H9 (cell line): ENCODE results near the gene MALT1. TPM values are rescaled to one million over a fixed set of nuclear protein-coding genes. Genes with fewer than 3 reads are reported as not detected.

Experiments
- DNase-seq: peaks from one replicate; pipeline ENCODE4 v3.0.0-alpha.2; 2017
- H2AFZ ChIP-seq: one replicate; pipeline ENCODE4 v1.6.1; 2013; ENCODE audit warnings: mild to moderate bottlenecking, low read length, control low read depth, moderate library complexity
- H2AK5ac ChIP-seq: 2 replicates; pipeline ENCODE4 v1.6.1; 2013; ENCODE audit warnings: low read length, control low read depth, mixed read lengths; ENCODE audit not compliant: insufficient read length
- H2BK120ac ChIP-seq: one replicate; pipeline ENCODE4 v1.6.1; 2013; ENCODE audit warnings: low read depth, mild to moderate bottlenecking, low read length, control low read depth, inconsistent platforms; ENCODE audit not compliant: poor library complexity, severe bottlenecking
- H2BK12ac ChIP-seq: 2 replicates; pipeline ENCODE4 v1.6.1; 2013; ENCODE audit warnings: low read length, control low read depth, mixed read lengths, low read depth; ENCODE audit not compliant: insufficient read length
- H2BK15ac ChIP-seq: 2 replicates; pipeline ENCODE4 v1.6.1; 2013; ENCODE audit warnings: low read depth, low read length, control low read depth
- H2BK20ac ChIP-seq: one replicate; pipeline ENCODE4 v1.6.1; 2013; ENCODE audit warnings: low read depth, mild to moderate bottlenecking, low read length, control low read depth, inconsistent platforms; ENCODE audit not compliant: poor library complexity, severe bottlenecking
- H2BK5ac ChIP-seq: 2 replicates; pipeline ENCODE4 v1.6.1; 2013; ENCODE audit warnings: low read length, control low read depth, mixed read lengths; ENCODE audit not compliant: insufficient read length
- H3K14ac ChIP-seq: 2 replicates; pipeline ENCODE4 v1.6.1; 2013; ENCODE audit warnings: low read length, control low read depth; ENCODE audit not compliant: insufficient read depth
- H3K18ac ChIP-seq: 2 replicates; pipeline ENCODE4 v1.6.1; 2013; ENCODE audit warnings: low read depth, mild to moderate bottlenecking, mixed read lengths, low read length, control low read depth; ENCODE audit not compliant: insufficient read length
- H3K23ac ChIP-seq: 2 replicates; pipeline ENCODE4 v1.6.1; 2013; ENCODE audit warnings: low read length, control low read depth, mixed read lengths, low read depth; ENCODE audit not compliant: insufficient read length
- H3K23me2 ChIP-seq: 2 replicates; pipeline ENCODE4 v1.6.1; 2013; ENCODE audit warnings: low read depth, mild to moderate bottlenecking, mixed read lengths, low read length, control low read depth; ENCODE audit not compliant: insufficient read length, poor library complexity, severe bottlenecking
- H3K27ac ChIP-seq: 2 replicates; pipeline ENCODE4 v1.5.1; 2013; ENCODE audit warnings: low read length, control low read depth, mixed read lengths, low read depth; ENCODE audit not compliant: insufficient read length
- H3K27me3 ChIP-seq: 2 replicates; pipeline ENCODE4 v1.6.1; 2013; ENCODE audit warnings: low read length, control low read depth, inconsistent platforms; ENCODE audit not compliant: insufficient read depth
- H3K4ac ChIP-seq: 2 replicates; pipeline ENCODE4 v1.6.1; 2013; ENCODE audit warnings: low read depth, mild to moderate bottlenecking, control low read depth, inconsistent platforms, low read length, moderate library complexity
- H3K4me1 ChIP-seq: 2 replicates; pipeline ENCODE4 v1.6.1; 2013; ENCODE audit warnings: low read length, control low read depth, inconsistent platforms; ENCODE audit not compliant: insufficient read depth
- H3K4me2 ChIP-seq: 2 replicates; pipeline ENCODE4 v1.6.1; 2013; ENCODE audit warnings: low read length, control low read depth, mixed read lengths; ENCODE audit not compliant: insufficient read length, insufficient read depth
- H3K56ac ChIP-seq: 2 replicates; pipeline ENCODE4 v1.6.1; 2013; ENCODE audit warnings: low read depth, mild to moderate bottlenecking, mixed read lengths, low read length, control low read depth; ENCODE audit not compliant: insufficient read length
- H3K79me1 ChIP-seq: 2 replicates; pipeline ENCODE4 v1.6.1; 2013; ENCODE audit warnings: low read depth, mild to moderate bottlenecking, moderate library complexity, low read length, control low read depth, inconsistent platforms; ENCODE audit not compliant: insufficient read depth, poor library complexity, severe bottlenecking
- H3K79me2 ChIP-seq: 2 replicates; pipeline ENCODE4 v1.6.1; 2013; ENCODE audit warnings: low read length, control low read depth, inconsistent platforms; ENCODE audit not compliant: insufficient read depth
- H3K9ac ChIP-seq: 2 replicates; pipeline ENCODE4 v1.6.1; 2013; ENCODE audit warnings: low read length, control low read depth, mixed read lengths; ENCODE audit not compliant: insufficient read length; ENCODE audit errors: extremely low read depth
- H3K9me3 ChIP-seq: one replicate; pipeline ENCODE4 v1.6.1; 2013; ENCODE audit warnings: low read depth, low read length, inconsistent platforms; ENCODE audit not compliant: control insufficient read depth
- H3T11ph ChIP-seq: one replicate; pipeline ENCODE4 v1.6.1; 2013; ENCODE audit warnings: mild to moderate bottlenecking, low read length, control low read depth, inconsistent platforms
- H4K20me1 ChIP-seq: one replicate; pipeline ENCODE4 v1.6.1; 2013; ENCODE audit not compliant: control insufficient read depth, insufficient read length, insufficient read depth
- H4K5ac ChIP-seq: 2 replicates; pipeline ENCODE4 v1.6.1; 2013; ENCODE audit warnings: low read depth, mild to moderate bottlenecking, mixed read lengths, low read length, control low read depth; ENCODE audit not compliant: insufficient read length
- H4K8ac ChIP-seq: replicated peaks from 2 replicates; pipeline ENCODE4 v1.6.1; 2013; ENCODE audit warnings: low read length, control low read depth, mixed read lengths, low read depth; ENCODE audit not compliant: insufficient read length
- H4K91ac ChIP-seq: 2 replicates; pipeline ENCODE4 v1.6.1; 2013; ENCODE audit warnings: low read depth, mild to moderate bottlenecking, moderate library complexity, mixed read lengths, low read length, control low read depth; ENCODE audit not compliant: insufficient read length
- H3K27ac Mint-ChIP-seq, 3 experiments: 2 replicates in 2 of 3; 3 replicates in 1 of 3; pipeline ENCODE4 v1.8.0; 2020 to 2021; ENCODE audit warnings: mixed read lengths in 3 of 3, mild to moderate bottlenecking in 1 of 3, moderate library complexity in 1 of 3
- H3K27me3 Mint-ChIP-seq: 2 replicates; pipeline ENCODE4 v1.8.0; 2021; ENCODE audit warnings: low read depth, mild to moderate bottlenecking, moderate library complexity, mixed read lengths
- H3K36me3 Mint-ChIP-seq, 3 experiments: 2 replicates in 2 of 3; 3 replicates in 1 of 3; pipeline ENCODE4 v1.8.0; 2020 to 2021; ENCODE audit warnings: low read depth in 3 of 3, mixed read lengths in 3 of 3; ENCODE audit not compliant: insufficient read depth in 1 of 3
- H3K4me1 Mint-ChIP-seq, 2 experiments: 2 replicates each; pipeline ENCODE4 v1.8.0; 2020; ENCODE audit warnings: mixed read lengths in 2 of 2
- H3K4me3 Mint-ChIP-seq, 2 experiments: 2 replicates in 1 of 2; 3 replicates in 1 of 2; pipeline ENCODE4 v1.8.0; 2020 to 2021; ENCODE audit warnings: mild to moderate bottlenecking in 2 of 2, mixed read lengths in 2 of 2, moderate library complexity in 1 of 2
- H3K9me3 Mint-ChIP-seq, 2 experiments: 2 replicates in 1 of 2; 3 replicates in 1 of 2; pipeline ENCODE4 v1.8.0; 2020; ENCODE audit warnings: mild to moderate bottlenecking in 2 of 2, mixed read lengths in 2 of 2, moderate library complexity in 1 of 2
- CTCF ChIP-seq: fragments of 200-600 bp; sonication (generic); conservative IDR thresholded peaks from 3 replicates; pipeline ENCODE4 v1.8.0; 2021; ENCODE audit warnings: antibody characterized with exemption, mild to moderate bottlenecking
- WGBS: extraction: QIAGEN DNeasy Blood & Tissue Kit; methylation state at CpG from one replicate; pipeline ENCODE4 v1.1.7; 2013; ENCODE audit warnings: missing lambda C conversion rate, low lambda C conversion rate, mixed read lengths; ENCODE audit not compliant: insufficient read length; ENCODE audit errors: extremely low coverage; 5-methylcytosine and 5-hydroxymethylcytosine counted together
- total RNA-seq: library from RNA; stranded (reverse); gene quantifications from 2 replicates; pipeline ENCODE4 v1.2.1, GENCODE V29; 2021

MALT1 gene
- total RNA-seq, 1 experiment from 2014 or later, result 18.1 TPM

- no peak overlapping the region for H3K4ac ChIP-seq
- H3K9me3 ChIP-seq, result no peaks in the 10 kb centered on the region
- no peak for DNase-seq
- no peak overlapping the region for H2BK15ac ChIP-seq
- H2BK5ac ChIP-seq, result no peak overlapping the region
- no peak overlapping the region for H2AFZ ChIP-seq
- WGBS, result no CpG with 5 or more reads among the region's 3 CpGs
- Mint-ChIP-seq H3K27me3 (peaks cover 8% of the 10 kb centered on the region), H3K36me3 (no peaks in the 10 kb centered on the region), H3K9me3 (no peaks in the 10 kb centered on the region), H3K4me3 (no peak overlapping the region), H3K27ac (no peak overlapping the region; a peak in 1 of 7 replicates), H3K4me1 (peaks cover 15 to 16% of the 10 kb centered on the region in 2 experiments)
- H3K56ac ChIP-seq, result no peak overlapping the region
- H3T11ph ChIP-seq, result no peak overlapping the region
- H3K4me1 ChIP-seq, result peaks cover 2% of the 10 kb centered on the region; the same call in 1 of the 2 replicates
- H3K18ac ChIP-seq, result no peak overlapping the region
- no peak overlapping the region for H2BK20ac ChIP-seq
- no peak overlapping the region for H4K8ac ChIP-seq
- H3K27ac ChIP-seq, result no peak overlapping the region
- no peak overlapping the region for H3K14ac ChIP-seq
- no peaks in the 10 kb centered on the region for H3K27me3 ChIP-seq
- H4K5ac ChIP-seq, result no peak overlapping the region
- no peak overlapping the region for H2AK5ac ChIP-seq
- H2BK12ac ChIP-seq, result no peak overlapping the region
- no peak for TF ChIP-seq CTCF
- H4K91ac ChIP-seq, result no peak overlapping the region
- H2BK120ac ChIP-seq, result no peak overlapping the region
- H3K4me2 ChIP-seq, result no peak overlapping the region
- H3K79me2 ChIP-seq, result no peaks in the 10 kb centered on the region
- no peak overlapping the region for H3K23ac ChIP-seq
- no peaks in the 10 kb centered on the region for H4K20me1 ChIP-seq
- no peak overlapping the region for H3K9ac ChIP-seq
- H3K23me2 ChIP-seq, result peaks cover 7% of the 10 kb centered on the region
- no peaks in the 10 kb centered on the region for H3K79me1 ChIP-seq
Measured at GRCh38 chr18:58666176-58666575, 5.1 kb upstream of the MALT1 start.
